Psoas muscle (tissue), 8 donors: ENCODE measurements around the gene SPRYD3. TPM values are rescaled to one million over a fixed set of nuclear protein-coding genes. Genes with fewer than 3 reads are reported as not detected.
"Not testable (repeated sequence)": the region's sequence is repeated elsewhere in the genome, so short reads cannot be mapped to it uniquely, and the experiment has no call there.

ENCODE experiments used
- ATAC-seq, 4 donors: fragments of 200-7000 bp; cut with Tn5 transposase; one replicate each; pipeline ENCODE4 v1.9.1; 2020; ENCODE audit warnings: moderate library complexity in 3 of 4, mild to moderate bottlenecking in 2 of 4
- DNase-seq, 2 donors: peaks; one replicate each; pipeline ENCODE4 v3.0.0-alpha.2; 2020
- H3K27ac ChIP-seq: fragments of 200-600 bp; one replicate; pipeline ENCODE4 v1.8.0; 2022
- H3K27me3 ChIP-seq, 3 donors: fragments of 200-600 bp in 1 of 3; one replicate each; pipeline versions ENCODE4 v1.6.1 to v1.8.0; 2013 to 2022; ENCODE audit warnings: low read length in 2 of 3, mild to moderate bottlenecking in 2 of 3, moderate library complexity in 1 of 3; ENCODE audit not compliant: insufficient read depth in 3 of 3
- H3K36me3 ChIP-seq, 2 donors: fragments of 200-600 bp in 1 of 2; one replicate each; pipeline versions ENCODE4 v1.6.1 to v1.8.0; 2013 to 2022; ENCODE audit warnings: low read depth in 1 of 2, mild to moderate bottlenecking in 1 of 2, moderate library complexity in 1 of 2; ENCODE audit not compliant: insufficient read depth in 1 of 2
- H3K4me1 ChIP-seq: fragments of 200-600 bp; one replicate; pipeline ENCODE4 v1.8.0; 2022
- H3K4me3 ChIP-seq: fragments of 200-600 bp; one replicate; pipeline ENCODE4 v1.8.0; 2022; ENCODE audit warnings: mild to moderate bottlenecking
- H3K9me3 ChIP-seq: fragments of 200-600 bp; one replicate; pipeline ENCODE4 v1.8.0; 2022
- WGBS, 3 donors: extraction: QIAGEN DNeasy Blood & Tissue Kit; methylation state at CpG; one replicate each; pipeline versions ENCODE4 v1.1.6 to v1.1.7; 2013; 5-methylcytosine and 5-hydroxymethylcytosine counted together
- intact Hi-C, 2 donors: fragments of 100-400 bp; cut with DNase I; formaldehyde crosslinking; loops; one replicate each; pipeline versions ENCODE4 v1.11.0 to v1.14.2; 2022
- polyA plus RNA-seq, 3 donors: library from polyadenylated mRNA; stranded (reverse); fragments of 200-250 nt; gene quantifications; one replicate each; pipeline ENCODE4 v1.2.3, GENCODE V29; 2013
- total RNA-seq, 4 donors: library from RNA; stranded (reverse); fragmentation: NEBNext Ultra II Directional in 2 of 4; extraction: Animal tissue kit (Norgen Biotek cat#: 25700) in 2 of 4; gene quantifications; one replicate each; pipeline versions ENCODE4 v1.2.1 to v1.2.4, GENCODE V29; 2021 to 2023
- TF ChIP-seq, protein P1 (sequence below): fragments of 200-600 bp; IDR thresholded peaks from one replicate; pipeline ENCODE4 v1.8.0; 2022; ENCODE audit warnings: antibody characterized with exemption
- donor health status: healthy with polysubstance abuse.
- donor health status: DM: no; HTN: no; CAD: no; lungs with moderate emphysema.
- donor health status: Bipolar disorder and iron deficiency.
- donor health status: healthy.
- donor health status: DM: yes; HTN: yes; CAD: no.
- donor health status: DM: no; HTN: no; CAD: no.
- donor health status: DM: no; HTN: no; CAD: no.
- donor health status: DM: yes; HTN: yes; CAD: no.

The SPRYD3 gene
- total and polyA plus RNA-seq, 7 donors, result 16.5 to 49.1 (median 21.8) TPM

DNA sequence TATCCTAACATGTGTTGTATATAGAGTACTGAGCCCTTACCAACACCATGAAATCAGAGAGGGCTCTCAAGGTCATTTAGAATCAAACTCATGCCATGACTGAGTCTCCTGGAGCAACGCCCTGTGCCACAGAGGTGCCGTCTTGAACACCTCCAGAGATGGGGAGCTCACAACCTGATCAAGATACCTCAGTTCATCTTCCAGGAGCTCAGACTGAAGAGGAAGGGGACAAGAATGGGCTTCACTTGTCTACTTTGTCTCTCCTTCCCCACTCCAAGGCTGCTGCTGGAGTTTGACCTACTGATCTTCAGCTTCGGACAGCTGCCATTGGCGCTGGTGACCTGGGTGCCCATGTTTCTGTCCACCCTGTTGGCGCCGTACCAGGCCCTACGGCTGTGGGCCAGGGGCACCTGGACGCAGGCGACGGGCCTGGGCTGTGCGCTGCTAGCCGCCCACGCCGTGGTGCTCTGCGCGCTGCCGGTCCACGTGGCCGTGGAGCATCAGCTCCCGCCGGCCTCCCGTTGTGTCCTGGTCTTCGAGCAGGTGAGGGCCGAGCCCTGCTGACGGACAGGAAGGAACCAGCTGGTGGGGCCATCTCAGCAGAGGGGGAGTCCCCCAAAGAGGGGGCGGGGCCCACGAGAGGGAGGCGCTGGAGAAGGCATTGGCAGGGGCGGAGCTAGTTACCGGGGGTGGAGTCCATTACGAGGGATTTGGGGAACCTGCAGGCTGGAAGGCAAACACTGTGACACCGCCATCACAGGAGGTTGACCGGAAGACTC is 36.1 kb upstream of the SPRYD3 start:
- intact Hi-C loops, result no loop called here
- peak; percentile 10 to 24 (median 17) for ATAC-seq
- Histone ChIP-seq H3K9me3 (no peaks in the 10 kb centered on the region), H3K27ac (peak overlapping the region; percentile 27), H3K27me3 (no peaks in the 10 kb centered on the region), H3K36me3 (no peaks in the 10 kb centered on the region), H3K4me1 (peaks cover 10% of the 10 kb centered on the region), H3K4me3 (no peak overlapping the region)
- DNase-seq, result no peak
- TF ChIP-seq, protein P1, sequence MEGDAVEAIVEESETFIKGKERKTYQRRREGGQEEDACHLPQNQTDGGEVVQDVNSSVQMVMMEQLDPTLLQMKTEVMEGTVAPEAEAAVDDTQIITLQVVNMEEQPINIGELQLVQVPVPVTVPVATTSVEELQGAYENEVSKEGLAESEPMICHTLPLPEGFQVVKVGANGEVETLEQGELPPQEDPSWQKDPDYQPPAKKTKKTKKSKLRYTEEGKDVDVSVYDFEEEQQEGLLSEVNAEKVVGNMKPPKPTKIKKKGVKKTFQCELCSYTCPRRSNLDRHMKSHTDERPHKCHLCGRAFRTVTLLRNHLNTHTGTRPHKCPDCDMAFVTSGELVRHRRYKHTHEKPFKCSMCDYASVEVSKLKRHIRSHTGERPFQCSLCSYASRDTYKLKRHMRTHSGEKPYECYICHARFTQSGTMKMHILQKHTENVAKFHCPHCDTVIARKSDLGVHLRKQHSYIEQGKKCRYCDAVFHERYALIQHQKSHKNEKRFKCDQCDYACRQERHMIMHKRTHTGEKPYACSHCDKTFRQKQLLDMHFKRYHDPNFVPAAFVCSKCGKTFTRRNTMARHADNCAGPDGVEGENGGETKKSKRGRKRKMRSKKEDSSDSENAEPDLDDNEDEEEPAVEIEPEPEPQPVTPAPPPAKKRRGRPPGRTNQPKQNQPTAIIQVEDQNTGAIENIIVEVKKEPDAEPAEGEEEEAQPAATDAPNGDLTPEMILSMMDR, result no peak
- WGBS, 3 donors, result 84 to 86% (median 86%) methylated on average over 33 of the region's 33 CpGs

DNA sequence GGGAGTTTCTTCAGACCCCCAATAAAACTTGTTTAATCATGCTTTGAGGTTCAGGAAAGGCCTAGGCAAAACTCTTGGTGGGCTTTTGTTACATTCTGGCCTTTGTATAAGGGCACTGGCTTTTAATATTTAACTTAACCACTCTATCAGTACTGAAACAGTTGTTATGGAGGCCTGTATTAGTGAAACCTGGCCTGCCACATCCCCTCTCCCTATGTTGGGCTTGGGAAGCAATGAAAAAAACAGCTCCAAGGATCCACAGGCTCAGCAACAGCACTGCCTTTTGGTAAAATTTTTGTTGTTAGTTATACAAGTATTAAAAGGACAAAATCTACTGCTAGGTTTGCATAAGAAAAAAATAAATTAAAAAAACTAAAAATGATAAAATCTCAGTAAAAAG is 34.8 kb upstream of the SPRYD3 start:
- TF ChIP-seq, protein P1, result no peak
- H3K4me1 ChIP-seq, result peaks cover 10% of the 10 kb centered on the region
- no peak overlapping the region for H3K27ac ChIP-seq

DNA sequence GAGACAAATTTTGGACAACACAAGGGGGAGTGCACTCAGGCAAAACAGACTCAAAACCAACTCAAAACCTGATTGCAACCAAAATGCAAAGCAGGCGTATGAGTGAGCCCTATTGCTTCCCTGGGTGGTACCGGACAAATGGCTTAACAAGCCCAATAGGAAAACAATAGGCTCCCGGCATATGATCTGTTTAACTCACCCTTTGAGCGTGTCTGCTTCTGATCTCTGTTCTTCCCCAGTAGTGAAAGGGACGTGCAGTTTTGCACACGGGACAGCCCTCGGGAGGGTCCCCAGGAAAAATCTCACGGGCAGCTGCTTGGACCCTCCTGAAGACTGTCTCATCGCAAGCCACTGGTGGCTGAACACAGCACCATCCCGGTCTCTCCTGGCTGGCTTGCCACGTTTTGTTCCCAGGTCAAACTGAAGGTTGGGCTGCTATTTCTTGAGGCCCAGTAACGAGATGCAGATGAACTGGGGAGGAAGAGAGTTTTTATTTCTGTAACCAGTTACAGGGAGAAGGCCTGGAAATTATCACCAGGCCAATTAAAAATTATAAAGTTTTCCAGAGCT is 34.0 kb upstream of the SPRYD3 start:
- WGBS, 3 donors, result 76 to 79% (median 78%) methylated on average over 12 of the region's 12 CpGs
- Histone ChIP-seq H3K4me1 (peaks cover 10% of the 10 kb centered on the region), H3K4me3 (no peak overlapping the region), H3K27me3 (no peaks in the 10 kb centered on the region), H3K27ac (no peak overlapping the region), H3K36me3 (no peaks in the 10 kb centered on the region), H3K9me3 (no peaks in the 10 kb centered on the region)
- ATAC-seq (no peak), DNase-seq (no peak)
- TF ChIP-seq, protein P1, result no peak
- intact Hi-C loops, result no loop called here

More for the DNA sequence above, 34.8 kb upstream of the SPRYD3 start:
- Histone ChIP-seq H3K9me3 (no peaks in the 10 kb centered on the region), H3K36me3 (no peaks in the 10 kb centered on the region), H3K27me3 (no peaks in the 10 kb centered on the region), H3K4me3 (no peak overlapping the region)
- intact Hi-C loops, result no loop called here
- no peak for DNase-seq
- no peak for ATAC-seq

DNA sequence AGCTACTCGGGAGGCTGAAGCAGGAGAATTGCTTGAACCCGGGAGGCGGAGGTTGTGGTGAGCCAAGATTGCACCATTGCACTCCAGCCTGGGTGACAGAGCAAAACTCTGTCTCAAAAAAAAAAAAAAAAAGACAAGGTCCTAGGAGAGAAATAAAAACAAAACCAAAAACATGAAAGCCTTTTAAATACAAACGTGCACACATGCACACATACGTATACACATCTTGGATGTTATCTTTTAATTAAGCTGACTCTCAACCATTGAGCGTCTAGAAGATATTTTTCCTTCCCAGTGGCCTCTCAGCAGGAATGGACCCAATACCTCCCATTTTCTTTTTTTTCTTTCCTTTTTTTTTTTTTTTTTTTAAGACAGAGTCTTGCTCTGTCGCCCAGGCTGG is 33.2 kb upstream of the SPRYD3 start:
- WGBS, 3 donors, result 83 to 94% (median 89%) methylated on average over 6 to 7 of the region's 7 CpGs
- DNase-seq, H3K27me3 ChIP-seq, H3K4me3 ChIP-seq, ATAC-seq, H3K27ac ChIP-seq, H3K36me3 ChIP-seq, H3K9me3 ChIP-seq, intact Hi-C loops: not testable (repeated sequence)
- H3K4me1 ChIP-seq, result peaks cover 10% of the 10 kb centered on the region

DNA sequence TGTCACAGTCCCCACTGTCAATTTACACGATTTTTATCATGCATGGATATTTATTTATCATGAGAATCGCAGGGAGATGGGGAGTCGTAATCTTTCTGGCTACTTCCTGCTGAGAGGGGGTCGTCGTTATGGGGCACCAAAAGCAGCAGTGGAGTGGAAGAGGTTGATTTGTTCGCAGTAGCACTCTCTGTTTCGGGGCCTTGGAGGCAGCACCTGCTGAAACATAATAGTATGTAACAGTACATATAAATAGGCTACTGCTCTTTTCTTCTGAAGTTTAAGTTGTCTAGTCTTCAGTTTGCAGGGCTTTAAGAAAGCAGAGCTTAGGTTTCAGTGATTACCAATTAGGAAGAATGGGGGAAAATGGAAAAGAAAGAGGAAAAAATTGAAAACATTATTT is 27.9 kb upstream of the SPRYD3 start:
- DNase-seq, result no peak
- Histone ChIP-seq H3K36me3 (no peaks in the 10 kb centered on the region), H3K27me3 (no peaks in the 10 kb centered on the region), H3K27ac (no peak overlapping the region), H3K4me3 (no peak overlapping the region), H3K4me1 (no peaks in the 10 kb centered on the region), H3K9me3 (no peaks in the 10 kb centered on the region)
- WGBS, 3 donors, result 32 to 45% (median 33%) methylated on average over 7 of the region's 7 CpGs
- ATAC-seq, result peak in 1 of 4 donors; percentile 57
- intact Hi-C loops, result no loop called here
- TF ChIP-seq, protein P1, result no peak
